B cell (primary cell): ENCODE results near the gene TOX2. TPM values are rescaled to one million over a fixed set of nuclear protein-coding genes. Genes with fewer than 3 reads are reported as not detected.
A peak's percentile ranks its signal among the peaks of the same experiment; 100 is the strongest.

ENCODE experiments used
- ATAC-seq: fragments of 200-7000 bp; cut with Tn5 transposase; one replicate; pipeline ENCODE4 v1.10.0; 2021; ENCODE audit warnings: low read depth, mild to moderate bottlenecking, moderate number of reproducible peaks, moderate library complexity
- CTCF ChIA-PET: fragments of 350-600 bp; sonication (Branson Sonifier 250); formaldehyde crosslinking; loops from one replicate; lab custom pipeline; 2021; ENCODE audit warnings: antibody characterized with exemption, inconsistent platforms; lab: Charles Lee
- POLR2A ChIA-PET: fragments of 350-600 bp; sonication (Branson Sonifier 250); formaldehyde crosslinking; loops from one replicate; lab custom pipeline; 2021; ENCODE audit warnings: antibody characterized with exemption; lab: Charles Lee
- DNase-seq: peaks from one replicate; pipeline ENCODE4 v3.0.0; 2013
- H2AFZ ChIP-seq: 2 replicates; pipeline ENCODE4 v1.6.1; 2012; ENCODE audit warnings: mild to moderate bottlenecking, low read depth, low read length; ENCODE audit not compliant: insufficient read depth, poor library complexity, severe bottlenecking
- H3K27ac ChIP-seq, 2 donors: 1 replicate in 1 of 2; 2 replicates in 1 of 2; pipeline ENCODE4 v1.5.1; 2012 to 2013; ENCODE audit warnings: low read length in 2 of 2, mild to moderate bottlenecking in 2 of 2, moderate library complexity in 1 of 2
- H3K27me3 ChIP-seq, 4 experiments: fragments of 200-600 bp in 1 of 4; sonication (generic) in 1 of 4; replicated peaks in 1 of 4; 1 replicate in 2 of 4; 2 replicates in 2 of 4; pipeline versions ENCODE4 v1.6.1 to v1.7.0; 2013 to 2016; ENCODE audit warnings: low read length in 3 of 4, mild to moderate bottlenecking in 2 of 4, mixed read lengths in 1 of 4, moderate library complexity in 1 of 4; ENCODE audit not compliant: insufficient read depth in 4 of 4, control insufficient read depth in 3 of 4; ENCODE audit errors: control extremely low read depth in 1 of 4
- H3K36me3 ChIP-seq, 2 experiments: replicated peaks in 1 of 2; 1 replicate in 1 of 2; 2 replicates in 1 of 2; pipeline versions ENCODE4 v1.6.1 to v1.7.1; 2013; ENCODE audit warnings: low read length in 1 of 2; ENCODE audit not compliant: insufficient read depth in 2 of 2, control insufficient read depth in 1 of 2; ENCODE audit errors: control extremely low read depth in 1 of 2, extremely low read depth in 1 of 2
- H3K4me1 ChIP-seq, 2 donors: fragments of 200-600 bp in 1 of 2; sonication (generic) in 1 of 2; 1 replicate in 1 of 2; 2 replicates in 1 of 2; pipeline versions ENCODE4 v1.5.1 to v1.6.1; 2013 to 2017; ENCODE audit warnings: low read length in 2 of 2; ENCODE audit not compliant: control insufficient read depth in 2 of 2, insufficient read depth in 2 of 2
- H3K4me2 ChIP-seq: replicated peaks from 2 replicates; pipeline ENCODE3; 2012; ENCODE audit warnings: mild to moderate bottlenecking, low read depth, low read length; ENCODE audit not compliant: poor library complexity, severe bottlenecking
- H3K4me3 ChIP-seq, 5 experiments: fragments of 200-600 bp in 1 of 5; sonication (generic) in 1 of 5; 1 replicate in 3 of 5; 2 replicates in 2 of 5; pipeline versions ENCODE4 v1.5.1 to v1.7.0; 2011 to 2016; ENCODE audit warnings: low read length in 4 of 5, mild to moderate bottlenecking in 4 of 5, low read depth in 2 of 5, control low read depth in 1 of 5, moderate library complexity in 1 of 5; ENCODE audit not compliant: insufficient read depth in 1 of 5; ENCODE audit errors: control extremely low read depth in 1 of 5, extremely low read depth in 1 of 5
- H3K79me2 ChIP-seq: fragments of 200-600 bp; sonication (generic); one replicate; pipeline ENCODE4 v1.6.0; 2016; ENCODE audit warnings: low read length; ENCODE audit not compliant: control insufficient read depth, insufficient read depth
- H3K9ac ChIP-seq: fragments of 200-600 bp; sonication (generic); 2 replicates; pipeline ENCODE4 v1.6.1; 2017; ENCODE audit warnings: mild to moderate bottlenecking, low read length, moderate library complexity
- H3K9me3 ChIP-seq, 3 donors: one replicate each; pipeline versions ENCODE4 v1.6.1 to v1.7.1; 2013; ENCODE audit warnings: low read length in 2 of 3; ENCODE audit not compliant: control insufficient read depth in 2 of 3, insufficient read depth in 1 of 3; ENCODE audit errors: control extremely low read depth in 1 of 3
- H4K20me1 ChIP-seq: 2 replicates; pipeline ENCODE4 v1.6.0; 2012; ENCODE audit warnings: mild to moderate bottlenecking, low read length; ENCODE audit not compliant: insufficient read depth, control insufficient read depth, poor library complexity, severe bottlenecking
- H3K27ac Mint-ChIP-seq: one replicate; pipeline ENCODE4 v1.8.0; 2021; ENCODE audit warnings: mixed read lengths
- H3K27me3 Mint-ChIP-seq: one replicate; pipeline ENCODE4 v1.8.0; 2021; ENCODE audit warnings: mixed read lengths
- H3K4me1 Mint-ChIP-seq: one replicate; pipeline ENCODE4 v1.8.0; 2021; ENCODE audit warnings: mixed read lengths
- H3K4me3 Mint-ChIP-seq: one replicate; pipeline ENCODE4 v1.8.0; 2021; ENCODE audit warnings: mixed read lengths
- H3K9me3 Mint-ChIP-seq: one replicate; pipeline ENCODE4 v1.8.0; 2022; ENCODE audit warnings: mixed read lengths; ENCODE audit not compliant: insufficient read depth
- EZH2 ChIP-seq: IDR thresholded peaks from 2 replicates; pipeline ENCODE4 v1.6.1; 2012; ENCODE audit warnings: borderline replicate concordance, low read depth, mild to moderate bottlenecking, moderate library complexity, low read length; ENCODE audit not compliant: insufficient read depth, poor library complexity, severe bottlenecking
- WGBS: methylation state at CpG from one replicate; pipeline ENCODE4 v1.1.5; 2013; ENCODE audit warnings: missing lambda C conversion rate; ENCODE audit not compliant: insufficient coverage; 5-methylcytosine and 5-hydroxymethylcytosine counted together
- intact Hi-C: fragments of 100-400 bp; cut with micrococcal nuclease; formaldehyde crosslinking; loops from one replicate; pipeline ENCODE4 v1.10.0; 2022
- polyA plus RNA-seq: library from polyadenylated mRNA; depleted of rRNA; stranded (reverse); fragments of >200 nt; gene quantifications from 2 replicates; pipeline ENCODE4 v1.2.3, GENCODE V29; 2012
- total RNA-seq, 2 donors: library from RNA; stranded (reverse); fragments of 120-200 nt in 1 of 2; gene quantifications; 1 replicate in 1 of 2; 2 replicates in 1 of 2; pipeline versions ENCODE4 v1.2.3 to v1.2.4, GENCODE V29; 2013 to 2022
- TF ChIP-seq, protein P1 (sequence below): fragments of 200-600 bp; IDR thresholded peaks from one replicate; pipeline ENCODE4 v1.8.0; 2022; ENCODE audit warnings: antibody characterized with exemption, mild to moderate bottlenecking

The TOX2 gene
- total and polyA plus RNA-seq, 2 donors (not counting 1 experiment from before 2014, with no cell fraction given): 1.2 to 4.1 TPM

- no peaks in the 10 kb centered on the region for H3K79me2 ChIP-seq
- H3K4me3 ChIP-seq: peak overlapping the region; percentile 8 to 56 (median 24)
- peak overlapping the region; percentile 62 for H2AFZ ChIP-seq
- peak overlapping the region; percentile 79 for H3K4me3 Mint-ChIP-seq
- ATAC-seq (peak; percentile 8), DNase-seq (no peak)
- H3K9me3 Mint-ChIP-seq: no peaks in the 10 kb centered on the region
- H3K36me3 ChIP-seq: no peaks in the 10 kb centered on the region
- H3K27me3 ChIP-seq: peaks cover 0 to 2% (median 0%) of the 10 kb centered on the region in 4 experiments
- peak overlapping the region; percentile 90 for H3K27ac Mint-ChIP-seq
- no peaks in the 10 kb centered on the region for H3K27me3 Mint-ChIP-seq
- intact Hi-C loops: loop anchor here (1.0 to 5.0 kb wide), 2 partner anchors 12 to 226 kb away; no protein-coding TSS in a partner anchor
- CTCF ChIA-PET: interaction anchor here (0.5 to 3.8 kb wide), 4 partner anchors 10 to 566 kb away, joined by 3 to 35 read pairs (median 6); no protein-coding TSS in a partner anchor
- peak overlapping the region; percentile 46 for H3K9ac ChIP-seq
- H3K4me1 ChIP-seq: peaks cover 24 to 49% of the 10 kb centered on the region in 2 donors
- peak overlapping the region; percentile 76 for H3K4me2 ChIP-seq
- POLR2A ChIA-PET: interaction anchor here (0.9 to 1.2 kb wide), 2 partner anchors 12 kb away, joined by 3 to 4 read pairs; no protein-coding TSS in a partner anchor
- WGBS: 48% methylated on average over 26 of the region's 30 CpGs
- no peak for TF ChIP-seq EZH2
- TF ChIP-seq, protein P1, sequence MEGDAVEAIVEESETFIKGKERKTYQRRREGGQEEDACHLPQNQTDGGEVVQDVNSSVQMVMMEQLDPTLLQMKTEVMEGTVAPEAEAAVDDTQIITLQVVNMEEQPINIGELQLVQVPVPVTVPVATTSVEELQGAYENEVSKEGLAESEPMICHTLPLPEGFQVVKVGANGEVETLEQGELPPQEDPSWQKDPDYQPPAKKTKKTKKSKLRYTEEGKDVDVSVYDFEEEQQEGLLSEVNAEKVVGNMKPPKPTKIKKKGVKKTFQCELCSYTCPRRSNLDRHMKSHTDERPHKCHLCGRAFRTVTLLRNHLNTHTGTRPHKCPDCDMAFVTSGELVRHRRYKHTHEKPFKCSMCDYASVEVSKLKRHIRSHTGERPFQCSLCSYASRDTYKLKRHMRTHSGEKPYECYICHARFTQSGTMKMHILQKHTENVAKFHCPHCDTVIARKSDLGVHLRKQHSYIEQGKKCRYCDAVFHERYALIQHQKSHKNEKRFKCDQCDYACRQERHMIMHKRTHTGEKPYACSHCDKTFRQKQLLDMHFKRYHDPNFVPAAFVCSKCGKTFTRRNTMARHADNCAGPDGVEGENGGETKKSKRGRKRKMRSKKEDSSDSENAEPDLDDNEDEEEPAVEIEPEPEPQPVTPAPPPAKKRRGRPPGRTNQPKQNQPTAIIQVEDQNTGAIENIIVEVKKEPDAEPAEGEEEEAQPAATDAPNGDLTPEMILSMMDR: no peak
- peak overlapping the region; percentile 28 to 64 for H3K27ac ChIP-seq
- no peaks in the 10 kb centered on the region for H4K20me1 ChIP-seq
- H3K4me1 Mint-ChIP-seq: peaks cover 47% of the 10 kb centered on the region
- peaks cover 0 to 4% (median 0%) of the 10 kb centered on the region in 3 donors for H3K9me3 ChIP-seq
Measured at GRCh38 chr20:44068316-44069201, 153.9 kb downstream of the TOX2 start.
